ENCODE results near the gene HTRA1. TPM values are rescaled to one million over a fixed set of nuclear protein-coding genes. Genes with fewer than 3 reads are reported as not detected.

The HTRA1 gene
- polyA plus RNA-seq, 1 donor from 2014 or later: not detected

DNA sequence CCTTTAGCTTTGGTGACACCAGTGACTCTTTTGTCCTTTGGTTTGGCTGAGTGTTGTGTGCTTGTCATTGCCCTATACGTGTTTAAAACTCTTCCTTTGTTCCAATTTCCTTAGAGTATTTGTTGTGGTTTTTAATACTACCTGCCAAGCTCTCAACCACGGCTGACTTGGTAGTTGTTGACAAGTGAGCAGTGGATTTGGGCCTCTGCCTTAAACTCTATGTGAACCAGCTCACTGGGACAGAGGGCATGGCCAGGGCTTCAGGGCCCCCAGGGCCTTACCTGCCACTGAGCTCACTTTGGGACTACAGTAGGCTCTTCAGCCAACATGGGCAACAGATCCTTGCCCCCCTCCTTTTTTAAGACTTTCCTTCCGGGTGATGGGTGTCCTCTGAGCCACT, 89.6 kb downstream of the HTRA1 start:
- Mint-ChIP-seq H3K27me3 (peaks cover 8% of the 10 kb centered on the region), H3K4me3 (no peak overlapping the region), H3K36me3 (no peaks in the 10 kb centered on the region), H3K27ac (peak overlapping the region in 1 of 3 donors; percentile 65), H3K9me3 (no peaks in the 10 kb centered on the region), H3K4me1 (no peaks in the 10 kb centered on the region)

DNA sequence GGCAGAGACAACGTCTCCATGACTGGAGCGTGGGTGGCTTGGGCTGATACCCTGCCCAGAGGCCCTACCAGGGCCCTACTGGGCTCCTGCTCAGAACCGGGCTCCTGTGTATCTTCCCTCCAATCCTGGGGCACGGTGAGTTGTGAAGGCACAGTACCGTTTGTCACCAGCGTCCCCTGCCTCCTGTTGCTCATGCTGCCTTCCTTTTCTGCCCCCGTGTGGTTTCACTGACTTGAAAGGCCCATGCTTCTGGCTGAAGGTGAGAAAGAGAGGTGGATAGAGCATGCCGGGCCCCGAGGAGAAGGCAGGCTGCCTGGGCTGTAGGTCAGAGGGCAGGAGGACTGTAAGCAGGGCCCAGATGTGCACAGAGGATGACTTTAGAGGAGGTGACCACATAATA, 90.1 kb downstream of the HTRA1 start:
- H3K27me3 Mint-ChIP-seq: peaks cover 4% of the 10 kb centered on the region
- peaks cover 0 to 3% (median 0%) of the 10 kb centered on the region in 3 donors for H3K9me3 Mint-ChIP-seq
- peaks cover 2% of the 10 kb centered on the region for H3K36me3 Mint-ChIP-seq
- no peaks in the 10 kb centered on the region for H3K4me1 Mint-ChIP-seq
- H3K27ac Mint-ChIP-seq: peak overlapping the region in 1 of 3 donors; percentile 65
- H3K4me3 Mint-ChIP-seq: no peak overlapping the region

DNA sequence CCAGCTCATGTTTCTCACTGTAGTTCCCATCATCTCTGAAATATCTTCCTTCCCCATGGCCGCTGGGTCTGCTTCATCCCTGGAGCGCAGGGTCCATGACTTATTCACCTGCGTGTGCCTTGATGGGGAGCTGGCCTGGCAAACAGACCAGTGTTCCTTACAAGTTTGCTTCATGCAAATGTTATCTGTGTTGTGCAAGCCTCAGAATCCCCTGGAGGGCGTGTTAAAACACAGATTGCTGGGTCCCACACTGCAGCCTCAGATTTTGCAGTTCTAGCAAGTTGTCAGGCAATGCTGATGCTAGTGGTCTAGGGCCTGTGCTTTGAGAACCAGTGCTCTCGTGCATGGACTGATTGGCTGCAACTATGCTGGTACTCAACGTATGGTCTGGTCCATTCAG, 92.0 kb downstream of the HTRA1 start:
- H3K27ac Mint-ChIP-seq: no peak overlapping the region
- H3K4me1 Mint-ChIP-seq: no peaks in the 10 kb centered on the region

DNA sequence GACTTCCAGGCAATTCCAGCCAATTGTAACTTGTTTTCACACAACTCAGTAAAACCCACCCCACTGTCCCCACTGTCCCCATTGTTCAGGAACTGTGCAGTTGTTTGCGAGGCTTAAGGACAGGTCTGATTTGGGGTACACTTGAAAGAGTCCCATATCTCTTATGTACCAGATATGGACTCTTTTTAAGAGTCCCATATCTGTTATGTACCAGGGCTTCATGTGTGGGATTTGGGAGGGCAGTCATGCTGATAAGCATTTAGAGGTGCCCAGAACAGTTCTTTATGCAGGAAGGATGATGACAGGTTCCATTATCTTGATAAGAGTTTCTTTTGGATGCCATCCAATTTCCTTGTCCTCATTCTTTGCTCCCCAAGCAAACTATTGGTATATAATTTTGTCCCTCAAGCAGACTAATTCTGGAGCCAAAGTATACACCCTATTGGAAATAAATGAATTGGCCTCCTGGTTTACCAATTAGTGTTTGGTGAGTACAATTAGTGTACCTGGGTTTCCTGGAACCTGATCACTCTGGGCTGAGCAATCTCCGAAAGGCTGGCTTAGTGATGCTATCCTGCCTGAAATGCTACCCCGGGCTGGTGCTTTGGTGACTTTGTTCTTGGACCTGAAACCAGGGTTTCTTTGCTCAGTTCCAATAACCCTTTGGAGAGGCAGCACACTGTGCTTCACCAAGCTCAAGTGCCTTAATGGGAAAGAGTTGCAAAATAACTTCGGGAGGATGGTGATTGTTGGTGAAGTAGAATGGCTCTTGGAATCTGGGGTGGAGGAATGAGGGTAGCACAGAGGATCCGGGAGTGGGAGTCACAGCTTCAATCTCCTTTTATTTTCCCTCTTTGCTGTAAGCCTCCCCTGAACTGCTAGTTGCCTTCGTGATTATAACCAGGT, 93.0 kb downstream of the HTRA1 start:
- Mint-ChIP-seq H3K27ac (no peak overlapping the region), H3K4me3 (no peak overlapping the region), H3K9me3 (peaks cover 0 to 3% (median 0%) of the 10 kb centered on the region in 3 donors), H3K4me1 (no peaks in the 10 kb centered on the region), H3K36me3 (peaks cover 3% of the 10 kb centered on the region), H3K27me3 (peaks cover 5% of the 10 kb centered on the region)

More for the DNA sequence above, 92.0 kb downstream of the HTRA1 start:
- Mint-ChIP-seq H3K4me3 (no peak overlapping the region), H3K36me3 (peaks cover 2% of the 10 kb centered on the region), H3K27me3 (peaks cover 5% of the 10 kb centered on the region), H3K9me3 (peaks cover 0 to 3% (median 0%) of the 10 kb centered on the region in 3 donors)

DNA sequence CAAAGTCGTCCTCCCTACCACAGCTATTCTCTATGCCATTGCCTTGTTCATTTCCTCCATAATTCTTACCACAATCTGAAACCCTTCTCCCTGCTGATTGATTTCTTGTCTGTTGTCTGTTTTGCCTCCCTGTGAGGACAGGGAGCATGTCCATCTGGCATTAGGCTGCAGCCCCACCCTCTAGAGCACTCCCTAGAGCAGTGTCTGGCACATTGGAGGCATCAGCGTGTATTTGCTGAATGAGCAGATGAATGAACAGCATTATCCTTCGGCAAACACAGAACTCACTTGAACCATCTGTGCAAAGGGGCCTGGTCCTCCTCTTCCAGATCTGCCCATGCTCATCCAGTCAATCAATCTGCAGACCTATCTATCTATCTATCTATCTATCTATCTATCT, 94.1 kb downstream of the HTRA1 start:
- Mint-ChIP-seq H3K36me3 (peaks cover 3% of the 10 kb centered on the region), H3K4me1 (no peaks in the 10 kb centered on the region), H3K9me3 (peaks cover 0 to 3% (median 0%) of the 10 kb centered on the region in 3 donors), H3K27ac (no peak overlapping the region), H3K27me3 (peaks cover 7% of the 10 kb centered on the region), H3K4me3 (no peak overlapping the region)

DNA sequence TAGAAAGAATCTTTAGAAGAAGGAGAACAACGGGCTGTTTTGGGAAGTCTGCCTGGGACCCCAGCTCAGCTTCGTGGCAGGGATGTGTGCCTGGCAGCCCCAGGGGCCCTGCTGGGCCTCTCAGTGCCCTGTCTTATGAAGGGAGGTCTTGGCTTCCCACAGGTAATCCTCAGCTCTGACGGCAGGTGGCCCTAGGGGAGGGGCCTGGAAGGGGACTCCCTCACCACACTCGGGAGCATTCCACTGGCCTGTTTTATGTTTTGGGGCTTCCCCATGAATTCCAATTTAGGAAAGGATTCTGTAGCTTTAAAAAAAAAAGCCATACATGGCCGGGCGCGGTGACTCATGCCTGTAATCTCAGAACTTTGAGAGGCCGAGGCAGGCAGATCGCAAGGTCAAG, 96.2 kb downstream of the HTRA1 start:
- peaks cover 3% of the 10 kb centered on the region for H3K36me3 Mint-ChIP-seq
- H3K4me1 Mint-ChIP-seq: no peaks in the 10 kb centered on the region
- H3K9me3 Mint-ChIP-seq: peaks cover 0 to 5% (median 0%) of the 10 kb centered on the region in 3 donors
- peaks cover 5% of the 10 kb centered on the region for H3K27me3 Mint-ChIP-seq
- no peak overlapping the region for H3K27ac Mint-ChIP-seq
- H3K4me3 Mint-ChIP-seq: no peak overlapping the region

DNA sequence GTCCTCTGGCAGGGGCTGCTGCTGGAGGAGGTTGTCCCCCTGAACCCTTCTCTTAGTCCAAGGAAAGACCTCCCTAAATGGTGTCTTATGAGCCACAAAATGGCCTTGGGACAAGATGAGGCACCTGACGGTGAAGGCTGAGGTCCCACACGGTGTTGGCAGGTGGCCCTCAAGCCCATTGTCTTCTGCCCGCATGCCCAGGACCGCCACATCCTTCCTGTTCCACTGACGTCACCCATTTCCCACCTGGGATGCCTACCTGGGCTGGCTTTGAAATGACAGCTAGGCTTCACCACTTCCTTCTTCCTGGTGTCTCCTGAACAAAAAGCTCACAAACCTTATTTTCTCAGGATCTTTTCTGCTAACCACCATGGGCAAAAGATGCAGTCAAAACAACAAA, 97.1 kb downstream of the HTRA1 start:
- Mint-ChIP-seq H3K9me3 (peaks cover 0 to 5% (median 0%) of the 10 kb centered on the region in 3 donors), H3K4me3 (no peak overlapping the region), H3K36me3 (peaks cover 3% of the 10 kb centered on the region), H3K27ac (no peak overlapping the region), H3K4me1 (no peaks in the 10 kb centered on the region), H3K27me3 (peaks cover 5% of the 10 kb centered on the region)

DNA sequence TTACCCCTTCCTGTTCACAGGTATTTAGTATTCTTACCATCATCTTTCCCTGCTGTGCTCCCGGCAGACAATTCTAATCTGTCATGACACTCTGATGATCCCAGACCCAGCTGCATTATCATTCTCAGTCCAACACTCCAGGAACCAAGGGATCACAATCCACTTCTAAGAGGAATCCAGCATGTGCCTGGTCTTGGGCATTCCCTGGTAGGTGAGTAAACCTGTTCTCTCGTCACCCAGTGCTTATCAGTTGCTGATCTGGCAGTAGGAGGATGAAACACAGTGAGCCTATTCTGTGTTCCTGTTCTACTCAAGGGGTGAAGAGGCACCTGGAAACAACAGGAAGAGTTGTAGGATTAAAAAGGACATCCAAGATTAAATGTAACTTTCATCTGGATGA, 97.9 kb downstream of the HTRA1 start:
- H3K36me3 Mint-ChIP-seq: peaks cover 3% of the 10 kb centered on the region
- no peak overlapping the region for H3K27ac Mint-ChIP-seq
- H3K9me3 Mint-ChIP-seq: peaks cover 0 to 5% (median 0%) of the 10 kb centered on the region in 3 donors
- no peak overlapping the region for H3K4me3 Mint-ChIP-seq
- no peaks in the 10 kb centered on the region for H3K4me1 Mint-ChIP-seq
- peaks cover 5% of the 10 kb centered on the region for H3K27me3 Mint-ChIP-seq

DNA sequence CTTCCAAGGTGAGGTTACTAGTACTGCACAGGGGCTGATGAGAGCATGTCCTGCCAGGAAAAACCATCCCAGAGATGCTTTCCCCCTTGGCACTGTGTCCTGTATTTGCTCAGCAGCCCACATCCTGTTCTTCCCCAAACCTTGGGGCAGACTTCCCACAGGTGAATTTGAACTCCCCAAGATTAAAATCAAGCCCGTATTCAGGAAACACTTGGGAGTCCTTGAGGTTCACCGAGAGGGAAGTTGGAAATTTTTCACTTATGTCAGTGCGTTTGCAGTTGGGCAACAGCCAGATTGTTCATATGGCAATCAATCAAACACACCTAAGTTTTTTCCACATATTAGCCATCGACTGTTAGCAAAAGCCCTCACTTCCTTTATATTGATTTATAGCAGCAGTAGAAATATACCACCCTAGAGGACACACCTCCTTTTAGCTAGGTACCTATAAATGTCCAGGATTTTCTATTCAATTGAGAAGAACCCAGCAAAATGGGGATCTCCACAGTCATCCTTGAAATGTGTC, 99.0 kb downstream of the HTRA1 start, which contains the start of gene DMBT1:
TSS of gene DMBT1 (plus strand) at position 476 of the 526 bp plus-strand sequence. CDS start at position 493, 17 bp downstream.
- Mint-ChIP-seq H3K36me3 (peaks cover 3% of the 10 kb centered on the region), H3K4me1 (no peaks in the 10 kb centered on the region), H3K9me3 (peaks cover 0 to 5% (median 0%) of the 10 kb centered on the region in 3 donors), H3K4me3 (no peak within 1 kb of the TSS), H3K27me3 (peaks cover 5% of the 10 kb centered on the region), H3K27ac (peak within 1 kb of the TSS in 1 of 3 donors; percentile 14)

DNA sequence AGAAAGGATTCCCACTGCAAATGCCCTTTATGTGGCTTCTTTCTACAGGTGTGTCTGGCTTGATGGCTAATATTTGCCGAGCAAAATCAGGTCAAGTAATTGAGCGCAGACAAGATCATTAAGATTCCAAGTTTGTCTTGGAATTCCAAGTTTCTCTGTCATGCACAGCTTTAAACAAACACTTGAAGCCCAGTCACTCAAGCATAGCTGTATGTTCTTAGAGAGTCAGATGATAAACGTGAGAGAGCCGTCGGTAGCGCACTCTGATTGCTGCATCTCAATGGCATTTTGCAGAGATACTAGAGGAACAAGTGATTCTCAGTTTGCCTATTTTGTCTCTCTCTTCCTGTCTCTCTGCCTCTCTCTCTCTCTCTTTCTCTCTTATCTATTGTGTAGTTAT, 99.9 kb downstream of the HTRA1 start:
- peaks cover 3% of the 10 kb centered on the region for H3K36me3 Mint-ChIP-seq
- H3K9me3 Mint-ChIP-seq: peaks cover 0 to 3% (median 0%) of the 10 kb centered on the region in 3 donors
- peaks cover 8% of the 10 kb centered on the region for H3K27me3 Mint-ChIP-seq
- H3K27ac Mint-ChIP-seq: peak overlapping the region in 1 of 3 donors; percentile 14
- no peaks in the 10 kb centered on the region for H3K4me1 Mint-ChIP-seq
- H3K4me3 Mint-ChIP-seq: no peak overlapping the region

DNA sequence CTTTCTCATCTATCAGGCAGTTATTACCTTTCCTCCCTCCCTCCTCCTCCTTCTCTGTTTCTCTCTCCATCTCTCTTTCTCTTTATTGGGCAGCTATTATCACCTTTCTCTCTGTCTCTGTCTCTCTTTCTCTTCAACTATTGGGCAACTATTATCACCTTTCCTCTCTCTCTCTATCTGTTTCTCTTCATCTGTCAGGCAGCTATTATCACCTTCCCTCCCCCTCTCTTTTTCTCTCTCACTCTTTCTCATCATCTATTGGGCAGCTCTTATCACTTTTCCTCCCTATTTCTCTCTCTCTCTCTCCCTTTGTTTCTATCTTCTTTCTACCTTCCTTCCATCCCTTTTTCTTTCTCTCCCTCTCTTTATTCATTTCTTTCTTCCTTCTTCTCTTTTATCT, 100.4 kb downstream of the HTRA1 start:
- H3K27ac Mint-ChIP-seq: peak overlapping the region in 1 of 3 donors; percentile 14
- peaks cover 3% of the 10 kb centered on the region for H3K36me3 Mint-ChIP-seq
- H3K9me3 Mint-ChIP-seq: peaks cover 0 to 2% (median 0%) of the 10 kb centered on the region in 3 donors
- no peak overlapping the region for H3K4me3 Mint-ChIP-seq
- no peaks in the 10 kb centered on the region for H3K4me1 Mint-ChIP-seq
- peaks cover 7% of the 10 kb centered on the region for H3K27me3 Mint-ChIP-seq

Other genes starting within 250 kb of the HTRA1 start
- gene BTBD16, start 190.3 kb upstream of the HTRA1 start, polyA plus RNA-seq: not detected
- gene PLEKHA1, start 86.8 kb upstream of the HTRA1 start, polyA plus RNA-seq: 24.0 TPM
- gene ARMS2, start 6.9 kb upstream of the HTRA1 start, polyA plus RNA-seq: not detected
- not detected for gene DMBT1, start 99.2 kb downstream of the HTRA1 start, polyA plus RNA-seq
- not detected for gene C10orf120, start 238.3 kb downstream of the HTRA1 start, polyA plus RNA-seq

Measured in IgD-negative memory B cell (primary cell).